Neural cell (in vitro differentiated cells): Measurements from ENCODE around the gene ATP7B. TPM values are rescaled to one million over a fixed set of nuclear protein-coding genes. Genes with fewer than 3 reads are reported as not detected.
A peak's percentile ranks its signal among the peaks of the same experiment; 100 is the strongest.

ENCODE experiments used
- H2AFZ ChIP-seq: fragments of 200-600, 300-800 bp; sonication (generic), shearing (Covaris generic); 2 replicates; pipeline ENCODE4 v1.6.0; 2014; ENCODE audit warnings: low read depth, mild to moderate bottlenecking, antibody characterized with exemption, low read length, moderate library complexity
- H3F3A ChIP-seq: fragments of 200-600 bp; shearing (Covaris generic); 2 replicates; pipeline ENCODE4 v1.6.1; 2016; ENCODE audit warnings: mild to moderate bottlenecking, moderate library complexity, mixed read lengths, antibody characterized with exemption, low read length; ENCODE audit not compliant: insufficient read depth, poor library complexity, severe bottlenecking
- H3K27ac ChIP-seq: fragments of 200-600, 300-800 bp; sonication (generic), shearing (Covaris generic); 2 replicates; pipeline ENCODE4 v1.5.1; 2014; ENCODE audit warnings: mild to moderate bottlenecking, low read length, moderate library complexity
- H3K27me3 ChIP-seq: fragments of 300-800, 200-600 bp; sonication (generic), shearing (Covaris generic); 2 replicates; pipeline ENCODE4 v1.6.0; 2014; ENCODE audit warnings: mild to moderate bottlenecking, low read depth, low read length, moderate library complexity; ENCODE audit not compliant: insufficient read depth
- H3K36me3 ChIP-seq: fragments of 300-800, 200-600 bp; sonication (generic), shearing (Covaris generic); 2 replicates; pipeline ENCODE4 v1.5.1; 2014; ENCODE audit warnings: mild to moderate bottlenecking, antibody characterized with exemption, low read length, moderate library complexity; ENCODE audit not compliant: insufficient read depth
- H3K4me2 ChIP-seq: fragments of 300-800, 200-600 bp; sonication (generic), shearing (Covaris generic); 2 replicates; pipeline ENCODE4 v1.6.0; 2014; ENCODE audit warnings: mild to moderate bottlenecking, low read length
- H3K4me3 ChIP-seq: fragments of 300-800, 200-600 bp; sonication (generic), shearing (Covaris generic); 2 replicates; pipeline ENCODE4 v1.5.1; 2014; ENCODE audit warnings: mild to moderate bottlenecking, low read length, moderate library complexity
- H3K79me2 ChIP-seq: fragments of 200-600 bp; shearing (Covaris generic); replicated peaks from 2 replicates; pipeline ENCODE4 v1.6.0; 2014; ENCODE audit warnings: mild to moderate bottlenecking, low read length, moderate library complexity; ENCODE audit not compliant: insufficient read depth
- H3K9ac ChIP-seq: fragments of 300-800, 200-600 bp; sonication (generic), shearing (Covaris generic); 2 replicates; pipeline ENCODE4 v1.6.1; 2016; ENCODE audit warnings: mild to moderate bottlenecking, low read length, mixed read lengths
- H3K9me2 ChIP-seq: fragments of 200-600 bp; shearing (Covaris generic); 2 replicates; pipeline ENCODE4 v1.6.1; 2016; ENCODE audit warnings: mild to moderate bottlenecking, low read length, mixed read lengths; ENCODE audit not compliant: insufficient read depth
- H3K9me3 ChIP-seq: fragments of 200-600, 300-800 bp; sonication (generic), shearing (Covaris generic); 2 replicates; pipeline ENCODE4 v1.6.1; 2016; ENCODE audit warnings: mild to moderate bottlenecking, mixed run types, low read length, moderate library complexity, mixed read lengths
- H4K20me1 ChIP-seq: fragments of 200-600 bp; shearing (Covaris generic); 2 replicates; pipeline ENCODE4 v1.6.1; 2016; ENCODE audit warnings: mild to moderate bottlenecking, mixed run types; ENCODE audit not compliant: insufficient read depth
- EP300 ChIP-seq: fragments of 450-650 bp; conservative IDR thresholded peaks from 2 replicates; pipeline ENCODE4 v1.6.1; 2014; ENCODE audit warnings: antibody characterized with exemption, mild to moderate bottlenecking, moderate library complexity; ENCODE audit not compliant: poor library complexity, severe bottlenecking
- EZH2 ChIP-seq: fragments of 200-600, 300-800 bp; shearing (Covaris generic), sonication (generic); IDR thresholded peaks from 2 replicates; pipeline ENCODE4 v1.6.1; 2014; ENCODE audit warnings: antibody characterized with exemption, low read length, borderline replicate concordance, mild to moderate bottlenecking; ENCODE audit not compliant: insufficient read depth, poor library complexity, severe bottlenecking
- MXI1 ChIP-seq: fragments of 450-650 bp; conservative IDR thresholded peaks from 2 replicates; pipeline ENCODE4 v1.6.1; 2014; ENCODE audit warnings: antibody characterized with exemption, mild to moderate bottlenecking; ENCODE audit not compliant: poor library complexity, severe bottlenecking
- POLR2AphosphoS5 ChIP-seq: IDR thresholded peaks from 2 replicates; pipeline ENCODE4 v1.6.1; 2012
- RAD21 ChIP-seq: fragments of 450-650 bp; conservative IDR thresholded peaks from 2 replicates; pipeline ENCODE4 v1.6.1; 2014; ENCODE audit warnings: antibody characterized with exemption, mild to moderate bottlenecking, moderate library complexity
- SMC3 ChIP-seq: fragments of 450-650 bp; conservative IDR thresholded peaks from 2 replicates; pipeline ENCODE4 v1.6.1; 2014; ENCODE audit warnings: antibody characterized with exemption, mild to moderate bottlenecking, moderate library complexity; ENCODE audit not compliant: poor library complexity
- TAF1 ChIP-seq: IDR thresholded peaks from 2 replicates; pipeline ENCODE4 v1.6.1; 2012; ENCODE audit warnings: low read depth
- polyA plus RNA-seq: library from polyadenylated mRNA; depleted of rRNA; stranded (reverse); fragments of >200 nt; gene quantifications from 2 replicates; pipeline ENCODE4 v1.2.3, GENCODE V29; 2014
- TF ChIP-seq, protein P1 (sequence below): IDR thresholded peaks from 2 replicates; pipeline ENCODE4 v1.6.1; 2012; ENCODE audit warnings: borderline replicate concordance
- TF ChIP-seq, protein P2 (sequence below): fragments of 450-650 bp; IDR thresholded peaks from 2 replicates; pipeline ENCODE4 v1.5.1; 2014; ENCODE audit warnings: antibody characterized with exemption, mild to moderate bottlenecking, moderate library complexity; ENCODE audit not compliant: poor library complexity, severe bottlenecking

Gene ATP7B
- polyA plus RNA-seq, 1 donor from 2014 or later, result 6.3 TPM

DNA sequence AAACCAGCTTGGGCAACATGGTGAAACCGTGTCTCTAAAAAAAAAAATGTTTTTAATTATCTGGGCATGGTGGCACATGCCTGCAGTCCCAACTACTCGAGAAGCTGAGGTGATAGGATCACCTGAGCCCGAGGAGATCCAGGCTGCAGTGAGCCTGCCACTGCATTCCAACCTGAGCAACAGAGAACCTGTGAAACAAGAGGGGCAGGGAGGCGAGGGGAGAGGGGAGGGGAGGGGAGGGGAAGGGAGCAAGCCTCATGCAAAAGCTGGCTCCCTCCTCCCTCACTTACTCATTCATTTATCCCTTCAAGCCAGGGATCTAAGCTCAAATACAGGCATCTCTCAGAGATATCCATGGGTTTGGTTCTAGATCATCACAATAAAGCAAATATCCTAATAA is 8.9 kb downstream of the ATP7B start:
- no peaks in the 10 kb centered on the region for H3F3A ChIP-seq
- no peaks in the 10 kb centered on the region for H3K9me3 ChIP-seq
- no peak overlapping the region for H2AFZ ChIP-seq
- no peaks in the 10 kb centered on the region for H3K9me2 ChIP-seq
- no peaks in the 10 kb centered on the region for H3K36me3 ChIP-seq
- no peak overlapping the region for H3K9ac ChIP-seq
- no peak overlapping the region for H3K4me2 ChIP-seq
- no peak overlapping the region for H3K4me3 ChIP-seq
- no peaks in the 10 kb centered on the region for H3K27me3 ChIP-seq
- no peaks in the 10 kb centered on the region for H4K20me1 ChIP-seq
- H3K79me2 ChIP-seq, result peaks cover 1% of the 10 kb centered on the region
- H3K27ac ChIP-seq, result no peak overlapping the region
- no peak for TF ChIP-seq RAD21
- no peak for TF ChIP-seq TAF1
- TF ChIP-seq, protein P1, sequence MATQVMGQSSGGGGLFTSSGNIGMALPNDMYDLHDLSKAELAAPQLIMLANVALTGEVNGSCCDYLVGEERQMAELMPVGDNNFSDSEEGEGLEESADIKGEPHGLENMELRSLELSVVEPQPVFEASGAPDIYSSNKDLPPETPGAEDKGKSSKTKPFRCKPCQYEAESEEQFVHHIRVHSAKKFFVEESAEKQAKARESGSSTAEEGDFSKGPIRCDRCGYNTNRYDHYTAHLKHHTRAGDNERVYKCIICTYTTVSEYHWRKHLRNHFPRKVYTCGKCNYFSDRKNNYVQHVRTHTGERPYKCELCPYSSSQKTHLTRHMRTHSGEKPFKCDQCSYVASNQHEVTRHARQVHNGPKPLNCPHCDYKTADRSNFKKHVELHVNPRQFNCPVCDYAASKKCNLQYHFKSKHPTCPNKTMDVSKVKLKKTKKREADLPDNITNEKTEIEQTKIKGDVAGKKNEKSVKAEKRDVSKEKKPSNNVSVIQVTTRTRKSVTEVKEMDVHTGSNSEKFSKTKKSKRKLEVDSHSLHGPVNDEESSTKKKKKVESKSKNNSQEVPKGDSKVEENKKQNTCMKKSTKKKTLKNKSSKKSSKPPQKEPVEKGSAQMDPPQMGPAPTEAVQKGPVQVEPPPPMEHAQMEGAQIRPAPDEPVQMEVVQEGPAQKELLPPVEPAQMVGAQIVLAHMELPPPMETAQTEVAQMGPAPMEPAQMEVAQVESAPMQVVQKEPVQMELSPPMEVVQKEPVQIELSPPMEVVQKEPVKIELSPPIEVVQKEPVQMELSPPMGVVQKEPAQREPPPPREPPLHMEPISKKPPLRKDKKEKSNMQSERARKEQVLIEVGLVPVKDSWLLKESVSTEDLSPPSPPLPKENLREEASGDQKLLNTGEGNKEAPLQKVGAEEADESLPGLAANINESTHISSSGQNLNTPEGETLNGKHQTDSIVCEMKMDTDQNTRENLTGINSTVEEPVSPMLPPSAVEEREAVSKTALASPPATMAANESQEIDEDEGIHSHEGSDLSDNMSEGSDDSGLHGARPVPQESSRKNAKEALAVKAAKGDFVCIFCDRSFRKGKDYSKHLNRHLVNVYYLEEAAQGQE, result no peak
- TF ChIP-seq POLR2AphosphoS5, result no peak
- TF ChIP-seq, protein P2, sequence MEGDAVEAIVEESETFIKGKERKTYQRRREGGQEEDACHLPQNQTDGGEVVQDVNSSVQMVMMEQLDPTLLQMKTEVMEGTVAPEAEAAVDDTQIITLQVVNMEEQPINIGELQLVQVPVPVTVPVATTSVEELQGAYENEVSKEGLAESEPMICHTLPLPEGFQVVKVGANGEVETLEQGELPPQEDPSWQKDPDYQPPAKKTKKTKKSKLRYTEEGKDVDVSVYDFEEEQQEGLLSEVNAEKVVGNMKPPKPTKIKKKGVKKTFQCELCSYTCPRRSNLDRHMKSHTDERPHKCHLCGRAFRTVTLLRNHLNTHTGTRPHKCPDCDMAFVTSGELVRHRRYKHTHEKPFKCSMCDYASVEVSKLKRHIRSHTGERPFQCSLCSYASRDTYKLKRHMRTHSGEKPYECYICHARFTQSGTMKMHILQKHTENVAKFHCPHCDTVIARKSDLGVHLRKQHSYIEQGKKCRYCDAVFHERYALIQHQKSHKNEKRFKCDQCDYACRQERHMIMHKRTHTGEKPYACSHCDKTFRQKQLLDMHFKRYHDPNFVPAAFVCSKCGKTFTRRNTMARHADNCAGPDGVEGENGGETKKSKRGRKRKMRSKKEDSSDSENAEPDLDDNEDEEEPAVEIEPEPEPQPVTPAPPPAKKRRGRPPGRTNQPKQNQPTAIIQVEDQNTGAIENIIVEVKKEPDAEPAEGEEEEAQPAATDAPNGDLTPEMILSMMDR, result no peak
- no peak for TF ChIP-seq SMC3
- TF ChIP-seq EP300, result no peak
- no peak for TF ChIP-seq EZH2
- no peak for TF ChIP-seq MXI1

DNA sequence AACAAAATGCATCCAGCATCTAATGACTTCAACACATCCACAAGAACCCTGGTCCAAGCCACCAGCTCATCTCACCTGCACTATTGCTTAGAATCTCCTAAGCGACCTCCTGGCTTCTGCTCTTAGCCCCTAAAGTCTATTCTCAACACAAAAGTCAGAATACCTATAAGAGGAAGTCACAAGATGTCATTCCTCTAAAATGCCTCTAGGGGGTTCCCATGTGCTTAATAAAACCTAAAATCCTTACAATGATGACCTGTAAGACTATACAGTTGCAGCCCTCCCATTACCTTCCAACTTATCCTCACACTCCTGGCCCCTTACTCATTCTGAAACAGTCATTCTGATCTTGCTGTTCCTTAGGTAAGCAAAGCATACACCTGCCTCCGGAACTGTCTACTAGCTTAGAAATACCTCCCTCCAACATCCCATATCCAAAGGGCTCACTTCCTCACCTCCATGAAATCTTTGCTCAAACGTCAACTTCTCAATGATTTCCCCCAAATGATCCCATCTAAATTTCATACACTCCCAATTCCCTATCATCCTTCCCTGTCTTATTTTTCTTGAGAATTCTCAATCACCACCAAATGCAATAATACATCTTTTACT is 10.0 kb downstream of the ATP7B start:
- Histone ChIP-seq H3K4me3 (no peak overlapping the region), H2AFZ (no peak overlapping the region), H3K27ac (no peak overlapping the region), H3K79me2 (peaks cover 3% of the 10 kb centered on the region), H3F3A (no peaks in the 10 kb centered on the region), H4K20me1 (no peaks in the 10 kb centered on the region), H3K36me3 (no peaks in the 10 kb centered on the region), H3K9me3 (no peaks in the 10 kb centered on the region), H3K9ac (no peak overlapping the region), H3K4me2 (no peak overlapping the region), H3K9me2 (no peaks in the 10 kb centered on the region), H3K27me3 (no peaks in the 10 kb centered on the region)
- TF ChIP-seq EZH2 (no peak), MXI1 (no peak), POLR2AphosphoS5 (no peak), TAF1 (no peak), SMC3 (no peak), EP300 (no peak), RAD21 (no peak)
- TF ChIP-seq, protein P2, result peak; percentile 50
- TF ChIP-seq, protein P1, result no peak
